ENCODE measurements around the gene LRRC34.

LRRC34 gene

GRCh38 chr3:169812332-169813235 lies at the start of gene LRRC34, which contains the start of gene LRRIQ4:
Gene LRRC34 (minus strand): TSS chr3:169812904. CDS start chr3:169812548, 356 bp downstream.
Gene LRRIQ4 (plus strand): TSS chr3:169812870. CDS start chr3:169821922, 9,052 bp downstream.
- peak; percentile 22 for DNase-seq

- no peak for DNase-seq
These were observed 49.2 kb upstream of the LRRC34 start for GRCh38 chr3:169861871-169862270.

- DNase-seq = no peak
These were observed 45.1 kb upstream of the LRRC34 start for GRCh38 chr3:169857811-169858210.

GRCh38 chr3:169855514-169855913 lies 42.8 kb upstream of the LRRC34 start:
- no peak for DNase-seq

GRCh38 chr3:169850618-169851017 lies 37.9 kb upstream of the LRRC34 start:
- DNase-seq = no peak

GRCh38 chr3:169848741-169849140 lies 36.0 kb upstream of the LRRC34 start:
- DNase-seq = no peak

GRCh38 chr3:169847896-169848295 lies 35.2 kb upstream of the LRRC34 start:
- DNase-seq = no peak

GRCh38 chr3:169846458-169847193 lies 33.9 kb upstream of the LRRC34 start:
- peak; percentile 71 for DNase-seq

GRCh38 chr3:169842960-169843359 lies 30.3 kb upstream of the LRRC34 start:
- DNase-seq = no peak

GRCh38 chr3:169841171-169841570 lies 28.5 kb upstream of the LRRC34 start:
- DNase-seq = no peak

- DNase-seq = no peak
These were observed 25.9 kb upstream of the LRRC34 start for GRCh38 chr3:169838511-169839030.

GRCh38 chr3:169836942-169837275 lies 24.2 kb upstream of the LRRC34 start:
- no peak for DNase-seq

- no peak for DNase-seq
These were observed 23.6 kb upstream of the LRRC34 start for GRCh38 chr3:169836078-169836941.

- no peak for DNase-seq
These were observed 22.8 kb upstream of the LRRC34 start for GRCh38 chr3:169835533-169835932.

- DNase-seq = no peak
These were observed 15.0 kb upstream of the LRRC34 start for GRCh38 chr3:169827712-169828111.

GRCh38 chr3:169825316-169825715 lies 12.6 kb upstream of the LRRC34 start:
- DNase-seq = no peak

- DNase-seq = no peak
These were observed 10.3 kb upstream of the LRRC34 start for GRCh38 chr3:169822983-169823382.

- DNase-seq = no peak
These were observed 9.8 kb upstream of the LRRC34 start for GRCh38 chr3:169822540-169822939.

- DNase-seq = no peak
These were observed 9.4 kb upstream of the LRRC34 start for GRCh38 chr3:169822091-169822490.

- DNase-seq = no peak
These were observed 5.6 kb upstream of the LRRC34 start for GRCh38 chr3:169818316-169818715.

GRCh38 chr3:169815590-169816150 lies 3.0 kb upstream of the LRRC34 start:
- DNase-seq = no peak

- no peak for DNase-seq
These were observed 1.2 kb upstream of the LRRC34 start for GRCh38 chr3:169813757-169814517.
